ENCODE data around the gene PARVA. TPM values are rescaled to one million over a fixed set of nuclear protein-coding genes. Genes with fewer than 3 reads are reported as not detected.
A peak's percentile ranks its signal among the peaks of the same experiment; 100 is the strongest.

PARVA gene
- total RNA-seq, 4 donors from 2014 or later: 181 to 228 (median 210) TPM

GRCh38 chr11:12529041-12529440, 151.7 kb downstream of the PARVA start:
- no peaks in the 10 kb centered on the region for H3K9me3 ChIP-seq
- no peak overlapping the region for H3K4me3 ChIP-seq
- H3K36me3 ChIP-seq: peaks cover 0 to 79% (median 48%) of the 10 kb centered on the region in 4 donors
- H3K27ac ChIP-seq (replicated peaks in 1 of 4): peak overlapping the region in 3 of 4 donors; percentile 6 to 17 (median 12)
- H3K27me3 ChIP-seq: no peaks in the 10 kb centered on the region
- intact Hi-C loops (cut with DNase I): no loop called here
- no peak for DNase-seq (ENCODE audit: extremely low spot score)
- peaks cover 0 to 62% (median 51%) of the 10 kb centered on the region in 4 donors for H3K4me1 ChIP-seq
- WGBS: 85% methylated on average over 5 of the region's 5 CpGs
- TF ChIP-seq CTCF (IDR thresholded peaks at IDR 0.05): no peak

DNA sequence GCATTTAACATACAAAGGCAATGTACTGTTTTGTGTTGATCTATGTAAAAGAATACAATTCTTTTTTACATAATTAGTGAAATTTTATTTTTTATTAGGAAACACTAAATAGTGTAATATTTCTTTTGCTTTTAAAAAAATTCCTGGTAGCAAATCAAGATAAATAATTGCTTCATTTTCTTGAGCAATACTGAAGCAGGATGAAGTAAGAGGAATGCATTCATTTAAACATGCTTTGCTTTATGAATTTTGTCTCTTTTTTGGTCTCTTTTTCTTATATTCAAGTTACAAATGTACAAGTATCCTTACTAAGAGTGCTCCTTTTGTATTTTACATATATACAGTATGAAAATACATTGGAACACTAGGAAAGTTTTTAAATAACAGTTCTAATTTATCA, 152.4 kb downstream of the PARVA start:
- peaks cover 0 to 72% (median 44%) of the 10 kb centered on the region in 4 donors for H3K36me3 ChIP-seq
- no peaks in the 10 kb centered on the region for H3K27me3 ChIP-seq
- H3K4me1 ChIP-seq: peaks cover 0 to 56% (median 46%) of the 10 kb centered on the region in 4 donors
- H3K4me3 ChIP-seq: no peak overlapping the region
- TF ChIP-seq POLR2A (IDR thresholded peaks at IDR 0.05; ENCODE audit: low read depth): no peak
- DNase-seq (ENCODE audit: extremely low spot score): no peak
- intact Hi-C loops (cut with DNase I): no loop called here
- no peaks in the 10 kb centered on the region for H3K9me3 ChIP-seq
- H3K27ac ChIP-seq (replicated peaks in 1 of 4): peak overlapping the region; percentile 6 to 22 (median 12)

GRCh38 chr11:12531020-12531419, 153.6 kb downstream of the PARVA start:
- no peaks in the 10 kb centered on the region for H3K27me3 ChIP-seq
- TF ChIP-seq POLR2A (IDR thresholded peaks at IDR 0.05; ENCODE audit: low read depth) (no peak), CTCF (IDR thresholded peaks at IDR 0.05) (no peak), POLR2AphosphoS5 (IDR thresholded peaks at IDR 0.05) (no peak), EP300 (IDR thresholded peaks at IDR 0.05) (no peak)
- H3K27ac ChIP-seq (replicated peaks in 1 of 4): peak overlapping the region in 2 of 4 donors; percentile 6 to 11
- H3K4me3 ChIP-seq: no peak overlapping the region
- no peaks in the 10 kb centered on the region for H3K9me3 ChIP-seq
- peaks cover 0 to 44% (median 34%) of the 10 kb centered on the region in 4 donors for H3K4me1 ChIP-seq
- 81% methylated on average over 5 of the region's 5 CpGs for WGBS
- DNase-seq (ENCODE audit: extremely low spot score): no peak
- intact Hi-C loops (cut with DNase I): no loop called here
- H3K36me3 ChIP-seq: peaks cover 0 to 62% (median 40%) of the 10 kb centered on the region in 4 donors

GRCh38 chr11:12531681-12532080, 154.3 kb downstream of the PARVA start:
- Histone ChIP-seq H3K4me1 (peaks cover 0 to 37% (median 28%) of the 10 kb centered on the region in 4 donors), H3K36me3 (peaks cover 0 to 55% (median 40%) of the 10 kb centered on the region in 4 donors), H3K27ac (replicated peaks in 1 of 4) (no peak overlapping the region), H3K9me3 (no peaks in the 10 kb centered on the region), H3K4me3 (no peak overlapping the region), H3K27me3 (no peaks in the 10 kb centered on the region)
- no peak for DNase-seq (ENCODE audit: extremely low spot score)
- 96% methylated on average over 3 of the region's 3 CpGs for WGBS
- TF ChIP-seq CTCF (IDR thresholded peaks at IDR 0.05) (no peak), POLR2A (IDR thresholded peaks at IDR 0.05; ENCODE audit: low read depth) (no peak), POLR2AphosphoS5 (IDR thresholded peaks at IDR 0.05) (no peak), EP300 (IDR thresholded peaks at IDR 0.05) (no peak)
- intact Hi-C loops (cut with DNase I): no loop called here

- WGBS: 93% methylated on average over 14 of the region's 14 CpGs
- DNase-seq (ENCODE audit: extremely low spot score): no peak
These were observed 155.2 kb downstream of the PARVA start for GRCh38 chr11:12532580-12532979.

More at GRCh38 chr11:12532580-12532979, 155.2 kb downstream of the PARVA start:
- no peak overlapping the region for H3K27ac ChIP-seq (replicated peaks in 1 of 4)
- no peak for TF ChIP-seq POLR2A (IDR thresholded peaks at IDR 0.05; ENCODE audit: low read depth)
- no peak for TF ChIP-seq POLR2AphosphoS5 (IDR thresholded peaks at IDR 0.05)
- no peak for TF ChIP-seq CTCF (IDR thresholded peaks at IDR 0.05)
- no peak for TF ChIP-seq EP300 (IDR thresholded peaks at IDR 0.05)
- H3K27me3 ChIP-seq: no peaks in the 10 kb centered on the region
- H3K36me3 ChIP-seq: peaks cover 0 to 46% (median 35%) of the 10 kb centered on the region in 4 donors
- H3K4me3 ChIP-seq: no peak overlapping the region
- peaks cover 0 to 34% (median 25%) of the 10 kb centered on the region in 4 donors for H3K4me1 ChIP-seq
- intact Hi-C loops (cut with DNase I): no loop called here
- H3K9me3 ChIP-seq: no peaks in the 10 kb centered on the region

All from esophagus muscularis mucosa (tissue), 4 donors.